Adipose tissue (tissue), 3 donors: Measurements from ENCODE around the gene PSORS1C2. TPM values are rescaled to one million over a fixed set of nuclear protein-coding genes. Genes with fewer than 3 reads are reported as not detected.

Experiments
- H3K27ac ChIP-seq: one replicate; pipeline ENCODE4 v1.5.1; 2013; ENCODE audit warnings: low read depth, low read length
- WGBS, 3 donors: extraction: QIAGEN DNeasy Blood & Tissue Kit; methylation state at CpG; one replicate each; pipeline ENCODE4 v1.1.7; 2013; 5-methylcytosine and 5-hydroxymethylcytosine counted together
- polyA plus RNA-seq, 3 donors: library from polyadenylated mRNA; stranded (reverse); fragments of 200-250 nt; gene quantifications; one replicate each; pipeline ENCODE4 v1.2.3, GENCODE V29; 2013
- donor health status: healthy with polysubstance abuse.
- donor health status: Bipolar disorder and iron deficiency.
- donor health status: healthy.

Gene PSORS1C2
- polyA plus RNA-seq, 3 donors, result 0.07 TPM; not detected in 2

DNA sequence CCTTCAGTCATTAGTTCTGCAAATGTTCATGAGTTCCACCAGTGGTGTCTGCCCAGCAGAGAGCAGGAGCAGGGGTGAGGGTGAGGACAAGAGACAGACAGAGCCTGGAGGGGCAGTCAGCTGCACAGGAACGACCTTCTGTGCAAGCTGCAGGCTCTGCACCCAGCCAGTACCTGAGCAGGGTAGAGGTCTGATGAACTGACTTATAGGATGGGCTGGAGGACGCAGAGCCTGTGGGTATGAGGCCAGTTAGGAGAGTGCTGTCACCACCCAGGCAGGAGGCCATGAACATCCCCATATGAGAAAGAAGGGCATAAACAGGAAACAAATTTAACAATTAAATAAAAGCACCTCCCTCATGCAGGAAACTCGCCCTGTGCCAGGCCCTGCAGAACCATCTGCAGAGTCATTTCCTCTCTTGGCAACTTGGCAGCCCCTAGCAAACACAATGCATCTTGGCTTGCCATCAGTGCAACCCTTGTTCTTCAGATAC is 44.4 kb downstream of the PSORS1C2 start:
- 22 to 51% (median 30%) methylated on average over 3 of the region's 3 CpGs for WGBS, 3 donors
- H3K27ac ChIP-seq, result no peak overlapping the region

DNA sequence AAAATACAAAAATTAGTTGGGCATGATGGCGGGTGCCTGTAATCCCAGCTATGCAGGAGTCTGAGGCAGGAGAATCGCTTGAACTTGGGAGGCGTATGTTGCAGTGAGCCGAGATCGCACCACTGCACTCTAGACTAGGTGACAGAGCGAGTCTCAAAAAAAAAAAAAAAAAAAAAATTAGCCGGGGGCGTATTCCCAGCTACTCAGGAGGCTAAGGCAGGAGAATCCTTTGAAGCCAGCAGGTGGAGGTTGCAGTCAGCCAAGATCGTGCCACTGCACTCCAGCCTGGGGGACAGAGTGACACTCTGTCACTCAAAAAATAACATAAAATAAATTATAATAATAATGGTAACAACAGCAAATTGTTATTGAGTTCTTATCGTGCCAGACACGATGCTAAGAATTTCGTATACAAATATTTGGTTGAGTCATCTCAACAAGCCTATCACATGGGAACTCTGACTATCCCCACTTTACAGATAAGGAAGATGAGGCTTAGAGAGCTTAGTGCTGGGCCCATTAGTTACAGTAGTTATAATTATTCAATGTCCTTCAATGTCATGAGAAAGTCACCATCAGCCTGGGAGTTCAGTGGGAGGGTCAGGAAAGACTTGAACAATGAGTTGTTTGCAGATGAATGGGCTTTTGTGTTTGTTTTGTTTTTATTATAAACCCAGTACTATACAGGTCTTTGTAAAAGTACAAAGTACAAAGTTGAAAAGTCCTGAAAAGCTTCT is 45.9 kb downstream of the PSORS1C2 start:
- 80 to 93% (median 89%) methylated on average over 12 of the region's 12 CpGs for WGBS, 3 donors
- H3K27ac ChIP-seq, result no peak overlapping the region

DNA sequence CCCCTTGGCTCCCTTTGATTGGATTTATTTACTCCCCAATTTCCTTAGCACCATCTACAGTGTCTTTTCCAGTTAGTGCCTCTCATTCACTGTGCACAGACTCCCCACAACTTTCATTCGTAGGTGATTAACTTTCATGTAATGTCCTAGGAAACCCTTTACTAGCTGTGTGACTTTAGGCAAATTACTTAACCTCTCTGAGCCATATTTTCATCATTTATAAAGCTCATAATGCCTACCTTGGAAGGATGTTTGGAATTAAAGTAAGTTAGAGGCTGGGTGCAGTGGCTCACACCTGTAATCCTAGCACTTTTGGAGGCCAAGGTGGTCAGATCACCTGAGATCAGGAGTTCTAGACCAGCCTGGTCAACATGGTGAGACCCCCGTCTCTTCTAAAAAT is 46.6 kb downstream of the PSORS1C2 start:
- WGBS, 3 donors, result 95 to 97% (median 96%) methylated on average over 2 of the region's 2 CpGs
- no peak overlapping the region for H3K27ac ChIP-seq

DNA sequence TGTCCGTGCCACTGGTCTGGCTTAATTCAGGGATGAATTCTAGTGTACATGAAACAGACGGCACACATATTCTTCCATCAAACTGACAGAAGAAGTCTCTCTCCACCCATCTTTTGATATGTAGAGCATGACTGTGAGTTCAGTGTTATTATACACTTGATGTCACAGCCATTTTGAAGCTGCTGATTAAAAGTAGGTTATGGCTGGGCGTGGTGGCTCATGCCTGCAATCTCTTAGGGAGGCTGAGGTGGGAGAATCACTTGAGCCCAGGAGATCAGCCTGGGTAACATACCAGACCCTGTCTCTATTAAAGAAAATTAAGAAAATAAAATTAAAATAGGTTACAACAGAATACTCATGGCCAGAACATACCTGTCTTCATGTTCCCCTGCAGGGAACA is 47.2 kb downstream of the PSORS1C2 start:
- no peak overlapping the region for H3K27ac ChIP-seq
- WGBS, 3 donors, result 46 to 59% (median 50%) methylated on average over 3 of the region's 3 CpGs

DNA sequence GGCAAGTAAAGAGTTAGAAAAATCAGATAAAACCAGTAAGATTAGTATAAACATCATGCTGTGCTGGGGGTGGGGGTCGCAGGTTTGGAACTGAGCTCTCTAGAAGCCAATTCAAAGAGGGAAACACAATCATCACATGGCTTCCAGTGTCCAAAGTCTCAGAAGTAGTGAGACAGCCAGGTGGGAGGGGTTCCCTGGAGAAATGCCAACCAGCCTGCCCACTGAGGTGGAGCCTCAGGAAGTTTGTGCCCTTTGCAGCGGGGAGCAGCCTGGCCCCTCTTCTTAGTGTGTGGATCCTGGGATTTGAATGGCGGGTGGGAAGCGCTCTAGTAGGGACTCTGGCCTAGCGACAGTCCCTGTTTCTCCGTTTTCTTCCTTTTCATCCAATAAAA is 47.9 kb downstream of the PSORS1C2 start:
- WGBS, 3 donors, result 91 to 92% (median 92%) methylated on average over 6 of the region's 6 CpGs
- no peak overlapping the region for H3K27ac ChIP-seq

DNA sequence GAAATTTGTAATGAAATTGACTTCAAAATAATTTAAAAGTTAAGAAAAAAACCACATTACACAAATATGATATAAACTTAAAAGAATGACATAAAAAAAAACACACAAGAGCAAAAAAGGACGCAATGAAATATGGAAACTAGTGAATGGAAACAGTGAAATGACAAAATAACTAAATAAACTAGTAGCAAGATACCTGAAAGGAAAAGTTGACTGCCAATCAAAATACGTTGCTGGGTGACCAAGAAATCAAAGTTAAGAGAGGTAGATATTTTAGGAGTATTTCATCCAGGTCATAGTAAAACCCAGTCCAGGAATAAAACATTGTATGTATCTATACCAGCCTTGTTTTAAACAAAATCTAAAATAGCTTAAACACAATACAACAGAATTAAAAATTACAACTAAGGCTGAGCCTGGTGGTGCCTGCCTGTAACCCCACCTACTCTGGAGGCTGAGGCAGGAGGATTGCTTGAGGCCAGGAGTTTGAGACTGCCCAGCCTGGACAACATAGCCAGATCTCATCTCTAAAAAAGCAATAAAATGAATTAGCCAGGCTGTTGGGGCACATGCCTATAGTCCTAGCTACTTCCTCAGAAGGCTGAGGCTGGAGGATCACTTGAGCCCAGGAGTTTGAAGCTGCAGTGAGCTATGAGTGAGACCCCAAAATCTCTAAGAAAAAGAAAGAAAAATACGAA is 48.4 kb downstream of the PSORS1C2 start:
- 84 to 94% (median 91%) methylated on average over 3 of the region's 3 CpGs for WGBS, 3 donors
- H3K27ac ChIP-seq, result no peak overlapping the region

Other genes with a start within 250 kb of the PSORS1C2 start
- gene GTF2H4, start 230.9 kb downstream of the PSORS1C2 start, polyA plus RNA-seq, result 10 to 100 TPM; 15.5 to 35.9 (median 16.5) TPM
- gene VARS2, start 224.8 kb downstream of the PSORS1C2 start, polyA plus RNA-seq, result 10 to 100 TPM; 14.2 to 25.3 (median 20.9) TPM
- 1 to 10 TPM in 1 of 3 donors, under 1 TPM in 1, not detected in 1; 0.42 to 6.6 TPM for gene SFTA2, start 206.9 kb downstream of the PSORS1C2 start, polyA plus RNA-seq
- gene MUCL3, start 198.1 kb downstream of the PSORS1C2 start, polyA plus RNA-seq, result 1 to 10 TPM in 2 of 3 donors, under 1 TPM in 1; 0.08 to 8.5 (median 2.7) TPM
- 1 to 10 TPM in 1 of 3 donors, under 1 TPM in 1, not detected in 1; 0.05 to 1.1 TPM for gene MUC21, start 155.3 kb downstream of the PSORS1C2 start, polyA plus RNA-seq
- not detected for gene MUC22, start 128.6 kb downstream of the PSORS1C2 start, polyA plus RNA-seq
- not detected for gene C6orf15, start 26.5 kb downstream of the PSORS1C2 start, polyA plus RNA-seq
- 1 to 10 TPM in 1 of 3 donors, under 1 TPM in 2; 0.02 to 2.0 (median 0.28) TPM for gene PSORS1C1, start 24.3 kb downstream of the PSORS1C2 start, polyA plus RNA-seq
- under 1 TPM in 1 of 3 donors, not detected in 2; 0.03 TPM for gene CDSN, start 18.6 kb downstream of the PSORS1C2 start, polyA plus RNA-seq
- gene CCHCR1, start 18.7 kb upstream of the PSORS1C2 start, polyA plus RNA-seq, result 10 to 100 TPM in 1 of 3 donors, 1 to 10 TPM in 2; 6.1 to 11.0 (median 7.4) TPM
- 1 to 10 TPM; 1.4 to 3.9 (median 2.4) TPM for gene TCF19, start 19.5 kb upstream of the PSORS1C2 start, polyA plus RNA-seq
- 1 to 10 TPM in 2 of 3 donors, under 1 TPM in 1; 0.79 to 4.9 (median 1.4) TPM for gene POU5F1, start 31.6 kb upstream of the PSORS1C2 start, polyA plus RNA-seq
- gene HLA-C, start 133.0 kb upstream of the PSORS1C2 start, polyA plus RNA-seq, result 100 to 1,000 TPM; 119 to 485 (median 257) TPM
- 1,000 to 10,000 TPM in 1 of 3 donors, 100 to 1,000 TPM in 2; 379 to 1,027 (median 723) TPM for gene HLA-B, start 218.1 kb upstream of the PSORS1C2 start, polyA plus RNA-seq